HG03095 (cell line): Measurements from ENCODE around the gene GNA15.
"Not testable (repeated sequence)": the region's sequence is repeated elsewhere in the genome, so short reads cannot be mapped to it uniquely, and the experiment has no call there.

Experiments used
- ATAC-seq: cut with Tn5 transposase; IDR thresholded peaks from one replicate; pipeline ENCODE4 v1.9.1; 2021; ENCODE audit warnings: moderate library complexity; ENCODE audit not compliant: unreplicated experiment

Gene GNA15, protein sequence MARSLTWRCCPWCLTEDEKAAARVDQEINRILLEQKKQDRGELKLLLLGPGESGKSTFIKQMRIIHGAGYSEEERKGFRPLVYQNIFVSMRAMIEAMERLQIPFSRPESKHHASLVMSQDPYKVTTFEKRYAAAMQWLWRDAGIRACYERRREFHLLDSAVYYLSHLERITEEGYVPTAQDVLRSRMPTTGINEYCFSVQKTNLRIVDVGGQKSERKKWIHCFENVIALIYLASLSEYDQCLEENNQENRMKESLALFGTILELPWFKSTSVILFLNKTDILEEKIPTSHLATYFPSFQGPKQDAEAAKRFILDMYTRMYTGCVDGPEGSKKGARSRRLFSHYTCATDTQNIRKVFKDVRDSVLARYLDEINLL

GRCh38 chr19:3135961-3136683, at the start of gene GNA15:
Gene GNA15 (plus strand): TSS chr19:3136033. CDS start chr19:3136451, 418 bp downstream.
- ATAC-seq: no peak

DNA sequence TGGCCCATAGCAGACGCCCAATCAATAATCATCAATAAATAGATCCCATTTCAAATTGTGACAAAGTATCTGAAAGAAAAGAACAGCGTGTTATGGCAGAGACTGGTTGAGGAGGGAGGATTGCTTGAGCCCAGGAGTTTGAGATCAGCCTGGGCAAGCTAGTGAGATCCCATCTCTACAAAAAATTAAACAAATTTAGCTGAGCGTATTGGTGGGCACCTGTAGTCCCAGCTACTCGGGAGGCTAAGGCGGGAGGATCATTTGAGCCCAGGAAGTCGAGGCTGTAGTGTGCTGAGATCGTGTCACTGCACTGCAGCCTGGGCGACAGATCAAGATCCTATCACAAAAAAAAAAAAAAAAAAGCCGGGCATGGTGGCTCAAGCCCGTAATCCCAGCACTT, 48.1 kb upstream of the GNA15 start:
- no peak for ATAC-seq

DNA sequence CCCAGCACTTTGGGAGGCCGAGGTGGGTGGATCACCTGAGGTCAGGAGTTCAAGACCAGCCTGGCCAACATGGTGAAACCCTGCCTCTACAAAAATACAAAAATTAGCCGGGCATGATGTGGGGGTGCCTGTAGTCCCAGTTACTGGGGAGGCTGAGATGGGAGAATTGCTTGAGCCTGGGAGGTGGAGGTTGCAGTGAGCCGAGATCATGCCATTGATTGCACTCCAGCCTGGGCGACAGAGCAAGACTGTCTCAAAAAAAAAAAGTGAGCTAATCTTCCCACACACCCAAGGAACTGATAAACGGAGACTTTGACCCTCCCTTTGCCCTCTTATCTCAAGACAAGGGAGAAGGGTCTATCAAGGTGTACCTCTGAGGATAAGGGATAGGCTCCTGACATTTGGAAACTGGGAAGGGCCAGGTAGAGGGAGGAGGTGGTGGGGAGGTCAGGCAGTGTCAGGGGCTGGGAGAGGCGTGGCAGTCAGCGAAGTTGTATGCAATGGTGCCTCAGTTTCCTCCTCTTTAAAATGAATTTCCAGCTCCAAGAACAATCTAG, 46.5 kb upstream of the GNA15 start:
- not testable (repeated sequence) for ATAC-seq

DNA sequence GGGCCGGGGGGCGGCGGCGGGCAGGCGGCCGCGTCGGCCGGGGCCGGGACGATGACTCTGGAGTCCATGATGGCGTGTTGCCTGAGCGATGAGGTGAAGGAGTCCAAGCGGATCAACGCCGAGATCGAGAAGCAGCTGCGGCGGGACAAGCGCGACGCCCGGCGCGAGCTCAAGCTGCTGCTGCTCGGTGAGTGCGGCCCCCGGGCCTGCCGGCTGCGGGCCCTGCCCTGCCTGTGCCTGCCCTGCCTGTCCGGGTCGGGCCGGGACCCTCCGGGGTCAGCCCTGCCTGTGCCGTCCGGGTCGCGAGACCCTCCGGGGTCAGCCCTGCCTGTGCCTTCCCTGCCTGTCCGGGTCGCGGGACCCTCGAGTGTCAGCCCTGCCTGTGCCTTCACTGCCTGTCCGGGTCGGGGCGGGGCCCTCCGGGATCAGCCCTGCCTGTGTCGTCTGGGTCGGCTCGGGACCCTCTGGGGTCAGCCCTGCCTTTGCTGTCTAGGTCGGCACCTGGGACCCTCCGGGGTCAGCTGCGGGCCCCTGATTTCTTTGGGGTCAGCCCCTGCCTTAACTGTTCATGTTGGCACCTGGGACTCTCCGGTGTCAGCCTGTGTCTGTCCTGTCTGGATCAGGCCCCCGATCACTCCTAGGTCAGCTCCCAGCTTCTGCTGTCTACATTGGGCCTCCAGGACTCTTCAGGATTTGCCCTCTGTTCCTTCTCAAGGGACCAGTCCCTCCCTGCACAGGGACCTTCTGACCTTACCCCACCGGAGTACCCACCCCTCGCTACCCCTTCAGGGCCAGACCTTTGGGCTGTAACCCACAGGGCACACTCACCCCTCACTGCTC, 41.0 kb upstream of the GNA15 start:
- no peak for ATAC-seq

GRCh38 chr19:3095441-3096191, 40.2 kb upstream of the GNA15 start:
- ATAC-seq: no peak

- ATAC-seq: no peak
These were observed 39.4 kb upstream of the GNA15 start for GRCh38 chr19:3096267-3096901.

DNA sequence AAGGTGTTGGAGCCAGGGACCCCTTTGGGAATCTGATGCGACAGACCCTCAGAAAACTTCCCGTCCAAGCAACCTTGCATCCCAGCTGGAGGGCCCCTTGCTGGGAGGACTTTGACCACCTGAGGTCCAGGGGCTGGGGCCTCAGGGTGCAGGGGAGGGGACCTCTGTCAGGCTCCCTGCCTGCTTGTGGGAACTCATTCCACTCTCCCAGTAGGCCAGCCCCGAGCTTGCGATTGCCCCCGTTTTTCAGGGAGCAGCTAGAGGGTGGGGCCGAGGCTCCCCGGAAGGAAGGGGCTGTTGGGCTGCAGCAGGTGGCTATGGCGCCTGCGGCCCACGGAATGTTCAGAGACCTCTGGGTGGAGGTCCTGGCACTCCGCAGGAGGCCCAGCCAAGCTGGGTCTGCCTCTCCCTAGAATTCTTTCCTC, 38.9 kb upstream of the GNA15 start:
- no peak for ATAC-seq

DNA sequence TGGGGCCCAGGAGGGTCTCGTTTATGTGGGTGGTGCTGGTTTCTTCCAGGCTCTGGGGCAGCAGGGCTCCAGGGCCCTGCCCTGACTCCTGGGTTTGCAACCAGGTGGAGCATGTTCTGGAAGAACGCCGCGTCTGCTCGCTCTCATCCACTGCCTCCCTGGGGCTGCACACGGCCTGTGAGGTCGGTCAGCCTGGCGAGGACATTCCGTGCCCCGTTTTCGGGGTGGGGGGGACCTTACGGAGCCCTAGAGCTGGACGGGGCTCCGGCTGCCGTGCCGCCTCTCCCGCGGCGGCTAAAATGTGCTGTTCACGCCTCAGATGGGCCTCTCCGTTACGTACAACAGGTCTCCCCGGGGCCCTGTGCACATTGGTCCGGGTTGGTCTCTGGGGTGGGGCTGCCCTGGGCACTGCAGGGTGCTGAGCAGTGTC, 38.4 kb upstream of the GNA15 start:
- no peak for ATAC-seq

DNA sequence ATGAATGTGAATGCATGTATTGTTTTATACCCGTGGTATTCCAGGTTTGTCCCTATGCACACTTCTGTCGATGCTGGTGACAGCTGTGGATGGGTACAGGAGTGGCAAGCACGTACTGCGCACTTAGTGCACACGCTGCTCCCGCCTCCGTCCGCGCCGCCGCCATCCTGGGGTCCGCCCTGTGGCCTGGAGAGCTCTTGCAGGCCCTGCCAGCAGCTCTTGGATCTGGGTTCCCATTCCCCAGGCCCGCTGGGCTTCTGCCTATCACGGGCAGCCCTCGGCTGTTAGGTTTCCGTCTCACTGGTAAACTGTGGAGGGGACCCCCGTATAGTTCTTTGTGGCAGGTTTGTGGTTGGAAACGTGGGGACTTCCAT, 37.7 kb upstream of the GNA15 start:
- no peak for ATAC-seq

DNA sequence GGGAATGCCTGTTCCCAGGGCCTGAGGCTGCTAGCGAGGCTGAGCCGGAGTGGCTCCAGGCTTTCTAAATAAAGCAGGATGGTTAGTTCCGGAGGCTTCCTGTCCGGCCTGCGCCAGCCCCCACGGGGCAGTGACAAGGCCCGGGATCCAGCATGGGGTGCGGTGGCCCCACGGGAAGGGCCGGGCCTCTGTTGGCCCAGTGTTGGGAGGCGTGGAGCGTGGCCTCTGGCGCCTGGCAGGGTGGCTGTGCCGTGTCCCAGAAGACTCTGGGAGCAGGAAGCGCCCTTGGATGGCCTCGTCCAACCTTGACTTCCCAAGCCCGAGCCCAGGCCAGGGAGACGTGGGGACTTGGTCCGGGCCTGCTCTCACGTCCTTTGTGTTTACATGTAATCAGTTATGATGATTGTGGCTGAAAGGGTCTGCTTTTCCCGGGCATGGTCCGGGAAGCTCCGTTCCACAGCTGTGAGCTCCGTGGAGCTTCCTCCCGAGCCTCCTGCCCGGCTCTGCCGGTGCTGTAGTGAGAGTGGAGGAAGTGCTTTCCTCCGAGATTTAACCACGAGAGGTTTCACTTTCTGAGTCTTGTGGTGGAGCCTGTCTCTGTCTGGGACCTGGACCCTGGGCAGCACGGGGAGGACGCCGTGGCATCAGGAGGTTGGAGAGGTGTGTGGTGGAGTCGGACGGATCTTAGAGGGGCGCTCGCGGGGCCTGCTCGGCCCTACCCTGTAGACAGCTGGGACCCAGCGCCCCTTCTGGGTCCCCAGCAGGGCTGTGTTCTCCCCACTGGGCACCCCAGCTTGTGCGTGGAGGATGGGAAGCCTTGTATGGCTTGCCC, 37.1 kb upstream of the GNA15 start:
- ATAC-seq: no peak

GRCh38 chr19:3099347-3100145, 36.3 kb upstream of the GNA15 start:
- no peak for ATAC-seq

- no peak for ATAC-seq
These were observed 35.5 kb upstream of the GNA15 start for GRCh38 chr19:3100331-3100730.

GRCh38 chr19:3100747-3101730, 34.8 kb upstream of the GNA15 start:
- ATAC-seq: no peak

- no peak for ATAC-seq
These were observed 33.3 kb upstream of the GNA15 start for GRCh38 chr19:3102239-3103140.

DNA sequence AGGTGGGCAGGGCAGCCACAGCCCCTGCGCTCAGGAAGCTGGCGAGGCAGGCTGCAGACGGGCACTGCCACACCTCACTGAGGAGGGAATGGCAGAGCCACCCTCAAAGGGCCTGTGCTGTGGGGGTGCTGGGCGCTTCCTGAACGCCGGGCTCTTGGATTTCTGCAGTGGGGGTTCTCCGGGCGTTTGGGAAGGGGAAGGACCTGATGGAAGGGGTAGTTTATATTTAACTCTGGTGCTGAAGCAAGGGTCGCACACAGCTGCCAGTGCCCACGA, 31.2 kb upstream of the GNA15 start:
- ATAC-seq: no peak
